Hematopoietic multipotent progenitor cell treated with erythropoietin and hydrocortisone succinate and interleukin-3 and kit ligand, for 17 days (in vitro differentiated cells): Measurements from ENCODE around the gene EXOSC2.

Experiments used
- DNase-seq: peaks from one replicate; pipeline ENCODE4 v3.0.0-alpha.2; 2015; ENCODE audit warnings: low spot score

The EXOSC2 gene, protein sequence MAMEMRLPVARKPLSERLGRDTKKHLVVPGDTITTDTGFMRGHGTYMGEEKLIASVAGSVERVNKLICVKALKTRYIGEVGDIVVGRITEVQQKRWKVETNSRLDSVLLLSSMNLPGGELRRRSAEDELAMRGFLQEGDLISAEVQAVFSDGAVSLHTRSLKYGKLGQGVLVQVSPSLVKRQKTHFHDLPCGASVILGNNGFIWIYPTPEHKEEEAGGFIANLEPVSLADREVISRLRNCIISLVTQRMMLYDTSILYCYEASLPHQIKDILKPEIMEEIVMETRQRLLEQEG

GRCh38 chr9:130693426-130694191 is at the start of gene EXOSC2:
Gene EXOSC2, plus strand, starts transcription at chr9:130693780. Its CDS starts 12 bp downstream, at chr9:130693792.
- peak; percentile 94 for DNase-seq

DNA sequence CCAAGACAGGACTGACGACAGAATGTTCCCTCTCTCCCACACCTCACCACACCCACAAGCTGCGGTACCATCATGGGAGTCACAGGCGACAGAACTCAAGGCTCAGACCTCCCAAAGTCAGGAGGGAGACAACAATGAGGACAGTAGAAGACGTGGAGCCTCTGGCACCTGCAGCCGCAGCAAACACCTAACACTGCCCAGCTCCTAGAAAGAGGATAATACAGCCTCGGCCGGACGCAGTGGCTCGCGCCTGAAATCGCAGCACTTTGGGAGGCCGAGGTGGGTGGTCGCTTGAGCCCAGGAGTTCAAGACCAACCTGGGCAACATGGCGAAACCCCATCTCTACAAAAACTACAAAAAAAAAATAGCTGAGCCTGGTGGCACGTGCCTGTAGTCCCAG is 42.4 kb upstream of the EXOSC2 start:
- DNase-seq: no peak

GRCh38 chr9:130651752-130652151 is 41.8 kb upstream of the EXOSC2 start:
- no peak for DNase-seq

GRCh38 chr9:130654879-130655278 is 38.7 kb upstream of the EXOSC2 start:
- DNase-seq: no peak

DNA sequence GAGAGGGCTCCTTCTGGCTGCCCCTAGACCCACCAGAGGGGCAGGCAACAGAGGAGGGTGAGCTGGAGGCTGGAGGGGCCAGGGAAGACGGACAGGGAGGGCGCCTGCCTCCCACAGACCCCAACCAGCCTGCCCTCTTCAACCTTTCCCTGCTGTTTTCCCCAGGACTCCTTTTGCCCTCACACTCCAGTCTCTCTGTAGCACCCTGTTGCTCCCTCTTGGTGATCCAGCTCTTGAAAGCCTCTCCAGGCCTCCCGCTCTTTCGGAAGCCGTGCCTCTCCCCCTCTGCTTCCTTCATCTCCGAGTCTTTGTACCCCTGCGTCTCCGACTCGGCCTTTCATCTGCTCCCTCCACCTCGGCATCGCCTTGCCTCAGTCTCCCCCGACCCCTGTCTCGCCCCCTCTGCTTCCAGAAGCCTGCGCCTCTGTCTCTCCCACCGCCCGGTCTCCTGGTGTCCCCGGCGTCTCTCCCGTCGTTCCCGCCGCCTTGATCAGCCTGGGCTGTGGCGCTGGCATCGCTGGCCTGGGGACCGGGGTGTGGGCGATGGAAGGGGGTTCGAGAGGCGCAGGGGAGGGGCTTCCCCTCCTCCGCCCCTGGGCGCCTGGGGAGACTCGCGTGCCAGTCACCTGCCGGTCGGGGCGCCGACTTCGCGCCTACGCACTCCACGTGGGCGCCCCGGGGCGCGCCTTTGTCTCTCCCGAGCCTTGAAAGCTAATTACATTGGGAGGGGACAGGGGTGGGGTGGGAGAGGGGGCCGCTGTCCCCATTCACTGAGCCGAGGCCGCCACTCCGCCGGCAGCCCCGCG is 34.5 kb upstream of the EXOSC2 start:
- no peak for DNase-seq

DNA sequence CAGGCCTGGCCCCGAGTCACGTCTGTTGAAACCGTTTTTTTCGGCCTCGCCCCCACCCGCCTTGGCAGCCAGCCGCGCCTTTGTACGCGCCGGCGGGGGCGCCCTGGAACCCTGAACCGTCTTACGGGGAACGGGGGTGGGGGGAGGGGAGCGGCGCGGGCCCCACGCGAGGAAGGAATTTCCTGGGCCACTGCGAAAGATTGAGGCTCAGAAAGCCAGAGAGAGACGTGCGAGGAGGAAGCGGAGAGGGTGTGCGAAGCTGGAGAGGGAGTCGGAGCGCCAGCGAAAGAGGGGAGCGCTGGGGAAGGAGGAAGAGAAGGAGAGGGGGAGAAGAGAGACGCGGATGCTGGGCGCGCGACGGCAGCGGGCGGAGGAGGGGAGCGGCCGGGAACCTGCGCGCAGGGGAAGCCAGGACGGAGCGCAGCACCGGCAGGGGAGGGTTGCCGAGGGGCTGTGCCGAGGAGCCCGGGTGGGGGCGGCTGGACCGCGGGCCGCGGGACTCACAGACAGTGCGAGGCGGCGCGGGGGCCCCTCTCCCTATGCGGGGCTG is 33.8 kb upstream of the EXOSC2 start:
- no peak for DNase-seq

- no peak for DNase-seq
Observed at GRCh38 chr9:130660326-130660682, 33.3 kb upstream of the EXOSC2 start.

DNA sequence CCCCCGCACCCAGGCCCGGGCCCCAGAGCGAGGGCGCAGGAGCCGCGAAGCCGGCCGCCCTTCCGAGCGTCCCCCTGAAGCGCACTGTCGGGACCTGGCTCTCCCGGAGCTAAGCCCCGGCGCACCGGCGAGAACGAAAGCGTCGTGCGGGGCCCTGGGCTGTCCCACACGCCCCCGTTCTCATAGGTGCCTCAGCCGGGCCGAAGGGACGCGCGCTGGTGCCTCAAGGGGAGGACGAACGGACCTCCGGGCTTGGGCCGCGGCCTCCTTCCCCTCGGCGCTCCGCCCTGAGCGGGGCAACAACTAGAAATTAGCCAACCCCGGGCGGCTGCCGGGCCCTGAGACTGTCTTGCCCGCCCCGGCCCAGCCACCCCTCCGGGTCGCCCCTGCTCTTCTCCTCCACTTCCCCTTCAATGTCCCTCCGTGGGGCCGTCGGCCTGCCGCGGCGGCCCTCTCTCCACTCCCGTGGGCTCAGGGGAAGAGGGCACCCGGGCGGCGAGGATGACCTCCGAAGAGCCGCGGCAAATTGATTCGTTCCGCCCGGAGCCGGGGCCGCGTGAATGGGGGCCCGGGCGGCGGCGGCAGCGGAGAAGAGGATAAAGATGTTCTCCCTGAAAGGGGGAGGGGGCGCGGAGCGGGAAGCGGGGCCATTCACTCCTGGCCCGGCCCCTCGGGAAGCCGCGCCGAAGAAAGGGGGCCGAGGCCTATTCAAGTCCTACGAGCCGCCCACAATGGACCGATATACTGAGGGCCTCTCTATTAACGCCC is 32.7 kb upstream of the EXOSC2 start:
- no peak for DNase-seq

DNA sequence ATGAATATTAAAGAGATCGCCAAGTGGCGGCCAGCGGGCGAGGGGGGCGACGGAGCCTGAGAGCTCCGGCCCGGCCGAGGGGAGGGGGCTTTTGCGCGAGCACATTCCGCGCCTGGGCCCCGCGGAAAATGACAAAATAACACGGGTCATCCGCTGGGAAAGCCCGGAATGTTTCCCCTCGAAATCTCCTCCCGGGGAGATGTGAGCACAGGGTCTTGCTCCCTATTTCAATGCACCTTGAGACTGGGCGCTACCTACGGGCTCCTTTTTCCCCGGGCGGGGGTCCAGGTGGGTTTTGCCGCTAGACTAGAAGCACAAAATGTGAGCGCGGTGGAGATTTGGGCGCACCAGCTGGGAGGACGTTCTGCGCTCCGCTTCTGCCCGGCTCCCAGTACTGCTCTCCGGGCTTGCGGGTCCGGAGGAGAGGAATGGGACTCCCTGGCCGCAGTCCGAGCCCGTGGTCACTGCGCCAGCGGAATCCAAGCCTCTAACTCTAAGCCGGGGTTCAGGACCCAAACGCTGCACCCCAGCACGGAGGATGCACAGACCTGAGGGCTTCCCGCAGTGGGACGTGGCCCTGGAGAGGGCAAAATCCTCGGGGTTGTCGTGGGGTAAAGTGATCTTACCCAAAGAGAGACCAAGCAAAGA is 32.0 kb upstream of the EXOSC2 start:
- no peak for DNase-seq

- no peak for DNase-seq
Observed at GRCh38 chr9:130662099-130662969, 31.2 kb upstream of the EXOSC2 start.

DNA sequence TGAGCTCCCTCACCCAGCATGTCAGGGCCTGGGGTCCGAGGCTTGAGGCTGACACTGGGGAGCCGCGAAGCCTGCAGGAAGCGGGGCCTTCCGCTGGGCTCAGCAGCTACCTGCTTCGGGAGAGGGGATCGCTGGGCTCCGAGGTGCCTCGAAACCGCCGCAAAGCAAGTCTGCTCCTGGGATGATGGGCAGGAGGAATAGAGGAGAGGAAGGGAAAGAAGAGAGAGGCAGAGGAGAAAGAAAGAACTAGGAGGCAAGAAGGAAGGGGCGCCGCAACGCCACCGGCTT is 30.7 kb upstream of the EXOSC2 start:
- no peak for DNase-seq

DNA sequence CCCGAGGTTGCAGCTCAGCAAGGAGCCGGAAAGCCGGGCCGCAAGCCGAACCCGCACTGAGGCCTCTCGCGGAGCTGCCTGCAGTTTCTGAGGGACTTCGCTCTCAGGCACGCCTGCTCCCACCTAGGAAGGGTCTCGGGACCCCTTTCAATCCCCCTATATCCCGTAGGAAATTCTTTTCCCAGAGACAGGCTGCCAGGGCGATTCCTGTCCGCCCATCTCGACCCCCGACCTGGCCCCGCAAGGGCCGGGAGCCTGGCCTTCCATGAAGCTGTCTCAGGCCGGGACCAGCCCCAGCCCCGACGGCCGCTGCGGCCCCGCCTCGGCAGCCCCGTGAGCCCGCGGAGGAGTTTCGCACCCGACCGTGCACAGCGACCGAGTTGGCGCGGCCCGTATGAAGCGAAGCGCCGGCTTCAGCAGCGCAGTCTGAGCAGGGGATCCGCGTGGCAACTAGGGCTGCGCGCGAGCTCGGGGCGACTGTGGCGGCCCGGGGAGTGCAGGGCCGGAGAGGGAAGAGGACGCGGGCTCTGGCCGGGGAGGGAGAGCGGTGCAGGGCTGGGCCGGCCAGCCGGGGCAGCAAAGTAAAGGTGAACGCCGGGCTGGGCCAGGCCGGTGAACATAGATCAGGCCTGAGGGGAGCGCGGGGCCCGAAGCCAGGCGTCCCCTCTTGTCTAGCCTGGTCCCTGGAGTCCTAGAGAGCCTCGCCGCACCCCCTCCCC is 30.2 kb upstream of the EXOSC2 start:
- no peak for DNase-seq

GRCh38 chr9:130663977-130664250 is 29.7 kb upstream of the EXOSC2 start:
- no peak for DNase-seq

DNA sequence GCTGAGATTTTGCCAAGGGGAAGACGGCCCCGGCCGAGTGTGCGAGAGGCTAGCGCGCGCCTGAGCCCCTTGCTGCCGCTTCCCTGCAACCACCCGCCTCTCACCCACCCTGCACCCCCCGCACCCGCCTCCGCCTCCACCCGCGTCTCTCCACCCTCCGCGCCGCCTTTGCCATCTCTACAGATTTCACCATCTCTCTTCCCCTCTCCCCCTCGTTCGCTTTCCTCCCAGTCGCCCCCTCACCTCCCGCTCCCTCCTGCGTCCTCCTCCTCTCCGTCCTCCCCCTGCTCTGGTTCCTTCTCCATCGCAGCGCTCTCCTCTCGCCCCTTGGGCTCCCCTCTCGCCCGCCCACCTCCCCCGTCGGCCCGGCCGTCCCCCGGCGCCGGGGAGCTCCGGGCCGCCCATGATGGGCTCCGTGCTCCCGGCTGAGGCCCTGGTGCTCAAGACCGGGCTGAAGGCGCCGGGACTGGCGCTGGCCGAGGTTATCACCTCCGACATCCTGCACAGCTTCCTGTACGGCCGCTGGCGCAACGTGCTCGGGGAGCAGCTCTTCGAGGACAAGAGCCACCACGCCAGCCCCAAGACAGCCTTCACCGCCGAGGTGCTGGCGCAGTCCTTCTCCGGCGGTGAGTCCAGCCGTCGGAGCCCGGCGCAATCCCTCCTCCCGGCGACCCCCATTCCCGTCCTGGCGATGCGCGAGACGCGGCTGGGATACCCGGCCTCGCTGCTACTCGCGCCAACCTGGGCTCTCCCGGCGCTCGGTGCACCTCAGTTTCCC is 29.1 kb upstream of the EXOSC2 start, which contains the start of gene PRDM12:
Gene PRDM12 (plus strand): TSS at position 344 of the 778 bp plus-strand sequence. CDS start 60 bp downstream, at position 404.
- DNase-seq: no peak

DNA sequence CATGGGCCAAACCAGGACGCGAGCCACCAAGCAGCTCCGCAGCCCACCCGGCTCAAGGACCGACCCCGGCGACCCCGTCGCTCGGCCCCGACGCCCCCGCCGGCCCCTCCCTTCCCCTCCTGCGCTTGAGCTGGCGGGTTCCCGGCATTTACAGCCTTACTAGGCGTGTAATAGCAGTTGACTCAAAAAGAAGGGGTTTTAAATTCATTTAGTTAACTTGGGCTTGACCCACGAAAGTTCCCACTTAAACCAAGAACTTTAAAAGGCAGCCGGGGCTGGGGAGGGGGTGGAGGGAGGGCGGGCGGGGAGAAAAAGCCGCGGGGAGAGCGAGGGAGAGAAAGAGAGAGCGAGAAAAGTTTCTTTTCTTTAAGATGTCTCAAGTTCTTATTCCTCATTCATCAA is 28.6 kb upstream of the EXOSC2 start:
- DNase-seq: no peak

DNA sequence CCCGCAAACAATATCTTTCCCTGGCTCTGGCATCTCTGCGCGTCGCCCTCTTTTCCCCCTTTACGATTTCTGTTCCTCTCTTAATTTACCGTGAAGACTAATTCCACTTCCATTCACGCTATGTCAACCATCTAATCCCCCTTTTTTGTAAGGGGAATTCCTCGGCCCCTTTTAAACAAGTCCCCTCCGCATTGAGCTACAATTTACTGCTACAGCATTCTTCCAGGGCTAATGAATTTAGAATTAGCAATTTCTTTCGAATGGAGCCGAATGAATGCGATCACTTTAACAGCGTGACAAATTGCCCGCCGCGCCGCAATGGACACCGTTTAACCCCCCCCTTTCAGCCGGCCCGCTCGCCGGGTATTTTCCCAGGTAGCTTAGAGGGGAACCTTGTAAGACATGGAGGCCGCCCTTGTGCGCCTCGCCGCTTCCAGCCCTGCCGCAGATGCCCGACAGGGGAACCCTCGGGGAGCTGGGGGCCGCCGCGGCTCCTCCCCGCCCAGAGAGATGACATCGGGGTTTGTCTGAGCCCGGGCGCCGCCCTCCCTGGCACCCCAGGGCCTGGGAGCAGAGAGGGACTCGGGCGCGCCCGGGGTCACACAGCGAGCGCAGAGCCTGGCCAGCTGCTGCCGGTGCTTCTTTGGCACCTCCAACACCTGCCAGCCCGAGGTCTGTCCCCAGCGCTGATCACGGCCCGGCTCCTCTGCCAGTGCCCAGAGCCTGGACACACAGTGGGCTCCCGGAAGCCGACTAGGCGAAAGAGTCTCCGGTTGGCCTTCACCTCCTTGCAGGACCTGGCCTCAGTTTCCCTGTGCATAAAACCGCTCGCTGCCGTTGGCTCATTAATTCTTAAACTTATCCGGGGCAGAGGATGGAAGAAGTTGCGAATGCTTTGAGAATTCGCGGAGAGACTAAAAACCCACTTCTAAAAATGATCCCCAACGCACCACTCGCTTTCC is 27.9 kb upstream of the EXOSC2 start:
- no peak for DNase-seq

GRCh38 chr9:130666393-130667119 is 27.0 kb upstream of the EXOSC2 start:
- no peak for DNase-seq
